ENCODE data around the gene RPN1. TPM values are rescaled to one million over a fixed set of nuclear protein-coding genes. Genes with fewer than 3 reads are reported as not detected.

RPN1 gene
- total RNA-seq, 2 donors from 2014 or later, result 155 to 179 TPM

DNA sequence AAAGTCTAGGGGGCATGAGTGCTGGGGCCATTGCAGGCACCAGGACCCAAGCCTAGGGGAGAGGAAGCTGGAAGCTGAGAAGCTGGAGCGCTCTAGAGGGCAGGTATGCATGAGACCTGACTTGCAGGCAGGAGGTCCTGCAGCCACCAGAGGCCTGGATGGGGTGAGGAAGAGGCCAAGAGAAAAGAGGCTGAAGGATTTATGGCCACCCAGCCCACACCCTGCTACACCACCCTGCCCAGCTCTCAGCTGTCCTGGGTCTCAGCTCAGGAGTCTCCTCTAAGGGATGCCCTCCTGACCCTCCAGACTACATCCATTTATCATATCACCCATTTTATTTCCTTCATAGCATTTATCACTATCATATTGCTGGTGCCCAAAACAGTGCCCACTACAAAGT is 36.5 kb downstream of the RPN1 start:
- DNase-seq, result no peak
- H3K27ac Mint-ChIP-seq, result no peak overlapping the region
- no peak overlapping the region for H3K4me3 Mint-ChIP-seq
- H3K27me3 Mint-ChIP-seq (ENCODE audit: low read depth), result no peaks in the 10 kb centered on the region
- H3K36me3 Mint-ChIP-seq (ENCODE audit: insufficient read depth in 2 of 2), result peaks cover 12% of the 10 kb centered on the region in 2 donors
- no peak for ATAC-seq (replicated peaks in 1 of 2)
- H3K4me1 Mint-ChIP-seq (ENCODE audit: low read depth), result peaks cover 18% of the 10 kb centered on the region
- H3K9me3 Mint-ChIP-seq, result no peaks in the 10 kb centered on the region

DNA sequence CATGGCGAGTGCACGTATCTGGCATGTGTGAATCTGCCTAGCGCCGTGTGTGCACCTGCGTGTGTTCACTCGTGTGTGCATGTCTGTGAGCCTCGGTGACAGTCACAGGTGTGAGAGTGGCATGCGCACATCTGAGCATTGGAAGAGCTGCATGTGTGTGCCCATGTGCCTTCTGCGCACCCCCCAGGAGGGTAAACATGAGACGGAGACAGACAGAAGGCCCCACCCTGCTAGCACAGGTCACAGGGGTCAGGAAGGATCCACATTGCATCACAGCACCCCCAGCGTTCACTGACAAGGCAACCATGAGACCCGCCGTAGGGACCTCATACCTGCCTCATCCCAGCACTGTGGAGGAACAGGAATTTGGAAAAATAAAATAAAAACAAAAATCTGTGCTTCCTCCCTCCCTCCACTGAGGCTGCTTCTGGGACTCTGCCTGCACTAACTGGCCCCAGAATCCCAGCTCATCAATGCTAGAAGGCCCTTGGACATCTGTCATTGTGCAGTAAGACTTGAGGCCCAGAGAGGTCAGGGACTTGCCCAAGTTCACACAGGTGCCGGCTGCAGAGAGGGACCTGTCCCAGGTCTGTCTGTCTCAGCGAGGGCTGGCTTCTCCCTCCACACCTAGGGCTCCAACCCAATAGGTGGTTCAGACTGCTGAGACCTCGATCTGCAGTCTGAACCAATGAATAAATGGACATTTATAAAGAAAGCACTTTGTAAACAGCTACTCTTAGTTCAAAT is 37.4 kb downstream of the RPN1 start:
- peaks cover 3 to 4% of the 10 kb centered on the region in 2 donors for H3K36me3 Mint-ChIP-seq (ENCODE audit: insufficient read depth in 2 of 2)
- H3K27ac Mint-ChIP-seq, result no peak overlapping the region
- H3K4me3 Mint-ChIP-seq, result no peak overlapping the region
- peaks cover 10% of the 10 kb centered on the region for H3K4me1 Mint-ChIP-seq (ENCODE audit: low read depth)
- ATAC-seq (replicated peaks in 1 of 2), result no peak
- no peaks in the 10 kb centered on the region for H3K27me3 Mint-ChIP-seq (ENCODE audit: low read depth)
- DNase-seq, result no peak
- no peaks in the 10 kb centered on the region for H3K9me3 Mint-ChIP-seq

DNA sequence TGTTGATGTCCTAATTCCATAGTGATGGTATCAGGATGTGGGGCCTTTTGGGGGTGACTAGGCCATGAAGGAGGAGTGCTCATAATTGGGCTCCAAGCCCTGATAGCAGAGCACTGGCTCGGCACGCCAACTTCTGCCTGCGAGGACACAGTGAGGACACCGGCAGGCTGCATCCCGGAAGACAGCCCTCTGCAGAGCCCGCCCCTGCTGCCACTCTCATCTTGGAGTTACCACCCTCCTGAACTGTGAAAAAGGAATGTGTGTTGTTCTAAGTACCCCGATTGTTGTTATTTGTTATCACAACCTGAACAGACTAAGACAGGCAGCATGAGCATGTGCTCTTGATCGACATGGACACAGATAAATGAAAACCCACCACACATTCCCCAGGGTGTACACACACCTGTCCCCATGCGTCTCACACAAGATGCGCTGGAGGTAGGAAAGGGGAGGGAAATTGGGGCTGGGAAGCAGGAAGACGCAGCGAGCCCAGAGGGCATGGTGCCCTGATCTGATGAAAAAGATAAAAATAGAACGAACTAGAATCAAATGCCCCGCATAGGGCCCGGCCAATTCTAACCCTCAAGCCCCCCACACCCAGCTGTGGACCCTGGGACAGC is 40.1 kb downstream of the RPN1 start:
- Mint-ChIP-seq H3K27me3 (ENCODE audit: low read depth) (peaks cover 8% of the 10 kb centered on the region), H3K9me3 (no peaks in the 10 kb centered on the region), H3K36me3 (ENCODE audit: insufficient read depth in 2 of 2) (no peaks in the 10 kb centered on the region), H3K4me3 (no peak overlapping the region), H3K4me1 (ENCODE audit: low read depth) (no peaks in the 10 kb centered on the region), H3K27ac (no peak overlapping the region)
- no peak for DNase-seq
- no peak for ATAC-seq (replicated peaks in 1 of 2)

DNA sequence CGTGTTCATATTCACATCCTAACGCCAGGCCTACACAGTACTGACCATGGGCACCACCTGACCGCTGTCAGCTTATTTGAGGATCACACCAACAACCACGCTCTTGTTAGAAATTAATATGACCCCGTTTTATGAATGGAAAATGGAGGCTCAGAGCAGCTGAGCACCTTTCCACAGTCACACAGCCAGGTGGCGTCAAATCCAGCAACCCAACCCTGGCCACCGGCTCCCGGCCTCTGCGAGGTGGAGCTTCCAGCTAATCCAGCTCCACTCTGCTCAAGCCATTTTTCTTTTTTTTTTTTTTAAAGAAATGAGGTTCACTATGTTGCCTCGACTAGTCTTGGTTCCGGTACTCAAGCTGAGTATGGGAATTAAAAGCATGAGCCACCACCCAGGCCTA is 41.3 kb downstream of the RPN1 start:
- H3K9me3 Mint-ChIP-seq, result no peaks in the 10 kb centered on the region
- no peaks in the 10 kb centered on the region for H3K4me1 Mint-ChIP-seq (ENCODE audit: low read depth)
- no peaks in the 10 kb centered on the region for H3K36me3 Mint-ChIP-seq (ENCODE audit: insufficient read depth in 2 of 2)
- no peak overlapping the region for H3K4me3 Mint-ChIP-seq
- H3K27ac Mint-ChIP-seq, result no peak overlapping the region
- ATAC-seq (replicated peaks in 1 of 2) (no peak), DNase-seq (no peak)
- peaks cover 8% of the 10 kb centered on the region for H3K27me3 Mint-ChIP-seq (ENCODE audit: low read depth)

DNA sequence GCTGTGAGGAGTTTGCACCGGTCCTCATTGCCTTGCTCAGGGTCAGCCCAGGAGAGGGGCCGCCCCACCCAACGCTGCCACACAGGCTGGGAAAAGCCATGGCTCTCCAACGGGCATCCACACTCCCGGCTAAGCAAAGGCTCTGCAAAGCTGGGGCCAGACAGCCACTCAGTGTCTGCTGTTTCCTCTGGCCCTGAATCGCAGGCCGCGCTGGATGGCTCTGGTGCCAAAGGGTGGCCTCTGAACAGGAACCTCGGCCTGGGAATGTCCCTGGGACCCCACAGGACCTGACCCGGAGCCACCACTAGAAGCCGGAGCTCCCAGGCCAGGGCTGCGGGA is 42.9 kb downstream of the RPN1 start:
- Mint-ChIP-seq H3K27ac (no peak overlapping the region), H3K36me3 (ENCODE audit: insufficient read depth in 2 of 2) (no peaks in the 10 kb centered on the region), H3K4me3 (no peak overlapping the region), H3K27me3 (ENCODE audit: low read depth) (peaks cover 8% of the 10 kb centered on the region), H3K9me3 (no peaks in the 10 kb centered on the region), H3K4me1 (ENCODE audit: low read depth) (no peaks in the 10 kb centered on the region)
- ATAC-seq (replicated peaks in 1 of 2) (no peak), DNase-seq (no peak)

DNA sequence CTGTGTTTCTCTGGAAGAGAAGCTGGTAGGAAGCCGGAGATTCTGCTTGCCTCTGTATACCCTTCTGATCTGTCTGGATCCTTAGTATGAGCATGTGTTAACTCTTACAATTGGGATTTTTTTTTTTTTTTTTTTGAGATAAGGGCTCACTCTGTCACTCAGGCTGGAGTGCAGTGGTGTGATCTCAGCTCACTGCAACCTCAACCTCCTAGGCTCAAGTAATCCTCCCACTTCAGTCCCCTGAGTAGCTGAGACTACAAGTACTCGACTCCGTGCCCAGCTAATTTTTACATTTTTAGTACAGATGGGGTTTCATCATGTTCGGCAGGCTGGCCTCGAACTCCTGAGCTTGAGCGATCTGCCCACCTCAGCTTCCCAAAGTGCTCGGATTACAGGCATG is 44.5 kb downstream of the RPN1 start:
- DNase-seq, result no peak
- no peak for ATAC-seq (replicated peaks in 1 of 2)
- Mint-ChIP-seq H3K36me3 (ENCODE audit: insufficient read depth in 2 of 2) (no peaks in the 10 kb centered on the region), H3K27me3 (ENCODE audit: low read depth) (peaks cover 8% of the 10 kb centered on the region), H3K4me1 (ENCODE audit: low read depth) (no peaks in the 10 kb centered on the region), H3K4me3 (no peak overlapping the region), H3K9me3 (no peaks in the 10 kb centered on the region), H3K27ac (no peak overlapping the region)

DNA sequence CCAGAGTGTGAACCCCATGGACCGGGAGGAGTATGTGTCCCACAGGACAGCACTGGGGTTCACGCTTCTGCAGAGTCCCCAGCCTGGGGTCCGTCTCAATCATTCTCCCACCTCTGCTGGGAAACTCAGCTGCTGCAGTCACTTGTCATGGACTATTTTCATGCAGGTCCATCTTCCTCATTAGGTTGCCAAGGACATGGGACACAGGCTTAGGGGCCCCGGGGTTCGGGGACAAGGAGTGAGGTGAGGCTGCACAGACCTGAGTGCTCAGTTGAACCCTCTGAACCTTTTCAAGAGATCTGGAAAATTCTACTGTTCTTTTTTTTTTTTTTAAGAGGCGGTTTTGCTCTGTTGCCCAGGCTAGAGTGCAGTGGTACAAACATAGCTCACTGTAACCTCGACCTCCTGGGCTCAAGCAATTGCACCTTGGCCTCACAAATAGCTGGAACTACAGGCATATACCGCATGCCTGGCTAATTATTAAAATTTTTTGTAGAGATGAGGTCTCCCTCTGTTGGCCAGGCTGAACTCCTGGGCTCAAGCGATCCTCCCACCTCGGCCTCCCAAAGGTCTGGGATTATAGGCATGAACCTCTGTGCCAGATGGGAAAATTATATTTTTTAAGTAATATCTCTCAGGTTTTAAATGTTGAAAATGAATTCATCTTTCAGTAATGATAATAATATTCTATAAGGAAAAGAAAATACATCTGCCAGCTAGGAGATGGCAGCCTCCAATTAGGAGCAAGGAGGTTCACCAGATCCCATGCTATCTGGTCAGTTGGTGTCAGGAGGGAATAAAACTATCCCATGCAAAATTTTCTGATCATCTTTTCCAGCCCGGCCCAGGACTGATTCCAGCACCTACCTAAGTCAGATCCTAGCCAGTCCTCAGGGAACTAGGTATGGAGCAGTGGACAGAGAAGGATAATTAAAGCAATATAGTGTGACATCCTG is 45.2 kb downstream of the RPN1 start:
- Mint-ChIP-seq H3K4me1 (ENCODE audit: low read depth) (no peaks in the 10 kb centered on the region), H3K9me3 (no peaks in the 10 kb centered on the region), H3K27ac (no peak overlapping the region), H3K27me3 (ENCODE audit: low read depth) (peaks cover 8% of the 10 kb centered on the region), H3K36me3 (ENCODE audit: insufficient read depth in 2 of 2) (no peaks in the 10 kb centered on the region), H3K4me3 (no peak overlapping the region)
- ATAC-seq (replicated peaks in 1 of 2), result no peak
- no peak for DNase-seq

DNA sequence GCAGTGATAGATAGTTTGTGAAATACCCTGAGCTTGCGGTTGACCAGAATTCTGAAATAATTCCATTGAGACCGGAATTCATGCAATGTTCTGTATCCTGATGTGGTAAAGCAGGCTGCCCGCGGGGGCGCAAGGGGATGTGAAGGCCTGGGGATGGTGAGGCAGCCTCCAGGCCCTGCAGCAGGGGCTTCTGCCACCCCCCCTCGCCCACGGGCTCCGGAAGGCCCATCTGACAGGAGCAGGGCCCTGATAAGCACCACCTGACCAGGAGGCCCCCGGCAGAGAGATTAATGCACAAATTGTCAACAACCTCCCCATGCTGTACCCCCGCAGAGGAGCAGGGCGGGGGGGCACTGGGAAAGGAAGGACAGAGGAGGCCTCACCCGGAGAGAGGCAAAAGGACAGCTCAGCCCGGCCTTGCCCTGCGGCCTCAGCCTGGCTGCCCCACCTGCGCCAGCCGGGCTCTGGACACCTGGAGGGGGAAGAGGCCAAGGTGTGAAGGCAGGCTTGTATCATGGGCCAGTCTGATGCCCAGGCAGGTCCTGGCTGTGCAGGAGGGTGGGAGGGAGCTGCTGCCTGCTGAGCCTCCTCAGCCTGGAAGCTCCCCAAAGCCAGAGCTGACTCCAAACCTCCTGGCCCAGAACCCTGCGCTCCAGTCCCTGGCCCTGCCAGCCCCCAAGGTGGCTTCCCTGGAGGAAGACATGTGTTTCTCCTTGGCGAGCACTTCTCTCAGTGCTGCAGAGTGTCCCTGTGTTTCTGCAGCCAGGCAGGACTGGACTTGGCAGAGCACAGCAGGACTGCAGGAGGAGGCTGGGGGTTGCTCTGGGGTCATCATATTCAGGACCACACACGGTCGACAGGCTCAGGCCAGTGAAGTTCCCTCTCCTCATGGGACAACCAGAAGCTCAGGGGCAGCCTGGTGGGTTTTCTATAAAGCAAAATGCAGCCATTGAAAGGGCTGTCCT is 46.5 kb downstream of the RPN1 start:
- ATAC-seq (replicated peaks in 1 of 2), result no peak
- H3K9me3 Mint-ChIP-seq, result no peaks in the 10 kb centered on the region
- no peak overlapping the region for H3K27ac Mint-ChIP-seq

DNA sequence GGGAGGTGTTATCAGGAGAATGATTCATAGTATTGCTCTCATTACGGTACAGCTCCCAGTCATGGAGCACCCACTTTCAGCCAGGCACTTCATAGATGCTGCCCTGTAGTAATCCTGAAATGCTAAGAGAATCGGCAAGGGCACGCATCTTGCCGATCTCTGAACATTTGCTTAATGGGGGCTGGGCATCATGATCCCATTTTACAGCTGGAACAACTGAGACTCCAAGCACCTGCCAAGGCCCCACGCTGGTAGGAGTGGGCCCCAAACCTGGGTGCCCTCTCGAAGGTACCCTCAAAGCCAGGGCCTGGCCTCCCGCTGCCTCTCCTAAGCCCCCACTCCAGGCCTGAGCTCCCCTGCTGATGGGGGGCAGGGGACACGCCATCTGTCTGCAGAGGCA is 47.3 kb downstream of the RPN1 start:
- DNase-seq, result no peak
- H3K4me1 Mint-ChIP-seq (ENCODE audit: low read depth), result no peaks in the 10 kb centered on the region
- H3K9me3 Mint-ChIP-seq, result no peaks in the 10 kb centered on the region
- no peaks in the 10 kb centered on the region for H3K36me3 Mint-ChIP-seq (ENCODE audit: insufficient read depth in 2 of 2)
- H3K4me3 Mint-ChIP-seq, result no peak overlapping the region
- ATAC-seq (replicated peaks in 1 of 2), result no peak
- H3K27me3 Mint-ChIP-seq (ENCODE audit: low read depth), result peaks cover 8% of the 10 kb centered on the region
- H3K27ac Mint-ChIP-seq, result no peak overlapping the region

More for the DNA sequence above, 46.5 kb downstream of the RPN1 start:
- no peak for DNase-seq
- H3K27me3 Mint-ChIP-seq (ENCODE audit: low read depth), result peaks cover 8% of the 10 kb centered on the region
- H3K4me1 Mint-ChIP-seq (ENCODE audit: low read depth), result no peaks in the 10 kb centered on the region
- no peaks in the 10 kb centered on the region for H3K36me3 Mint-ChIP-seq (ENCODE audit: insufficient read depth in 2 of 2)
- no peak overlapping the region for H3K4me3 Mint-ChIP-seq

DNA sequence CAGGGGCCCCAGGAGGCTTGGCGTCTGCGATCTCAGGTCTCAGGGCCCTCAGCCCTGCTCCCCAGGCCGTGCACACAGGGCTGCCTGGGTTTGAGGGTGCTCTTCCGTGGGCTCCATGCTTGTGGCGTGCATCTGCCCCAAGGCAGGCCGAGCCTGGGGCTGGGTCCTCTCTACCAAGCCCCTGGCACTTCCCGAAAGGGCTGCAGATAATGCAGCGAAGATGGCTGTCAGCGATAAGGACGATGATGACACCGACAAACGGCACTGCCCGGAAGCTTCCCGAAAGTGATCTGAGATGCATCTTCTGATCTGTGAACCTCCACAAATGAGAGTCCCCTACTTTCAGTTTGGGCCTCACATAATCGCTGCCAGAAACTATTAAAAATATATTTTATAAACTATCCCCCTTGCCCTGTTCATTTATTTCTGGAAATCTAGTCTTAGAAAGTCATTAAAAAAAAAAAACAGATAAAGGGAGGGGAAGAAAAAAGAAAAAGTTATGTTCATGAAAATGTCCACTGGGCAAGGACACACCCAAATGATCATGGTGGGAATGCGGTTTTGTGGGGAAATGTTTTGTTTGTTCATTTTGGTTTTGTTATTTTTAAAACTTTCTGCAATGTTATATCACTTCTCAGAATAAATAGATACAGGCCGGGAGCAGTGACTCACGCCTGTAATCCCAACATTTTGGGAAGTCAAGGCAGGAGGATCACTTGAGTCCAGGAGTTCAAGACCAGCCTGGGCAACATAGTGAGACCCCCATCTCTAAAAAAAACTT is 51.5 kb downstream of the RPN1 start:
- DNase-seq (no peak), ATAC-seq (replicated peaks in 1 of 2) (no peak)
- no peak overlapping the region for H3K4me3 Mint-ChIP-seq
- no peaks in the 10 kb centered on the region for H3K36me3 Mint-ChIP-seq (ENCODE audit: insufficient read depth in 2 of 2)
- no peak overlapping the region for H3K27ac Mint-ChIP-seq
- H3K27me3 Mint-ChIP-seq (ENCODE audit: low read depth), result no peaks in the 10 kb centered on the region
- H3K4me1 Mint-ChIP-seq (ENCODE audit: low read depth), result peaks cover 4% of the 10 kb centered on the region
- H3K9me3 Mint-ChIP-seq, result no peaks in the 10 kb centered on the region

DNA sequence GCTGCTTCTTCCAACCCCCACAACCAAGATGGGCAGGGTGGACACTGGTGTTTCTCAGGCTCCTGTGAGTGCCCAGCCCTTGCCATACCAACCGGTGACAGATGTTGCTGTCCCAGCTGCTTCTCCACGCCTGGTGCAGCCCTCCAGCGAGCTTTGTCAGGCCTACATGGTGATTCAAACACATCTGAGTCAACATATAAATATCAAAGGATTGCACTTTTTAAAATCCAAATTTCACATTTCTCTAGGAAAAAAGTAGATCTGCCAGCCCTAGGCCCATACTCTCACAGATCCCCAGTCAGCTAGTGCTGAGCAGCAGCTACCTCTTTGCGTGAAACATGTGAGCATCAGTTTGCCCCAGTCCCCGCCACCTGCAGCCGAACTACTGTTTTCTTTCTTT is 52.7 kb downstream of the RPN1 start:
- Mint-ChIP-seq H3K36me3 (ENCODE audit: insufficient read depth in 2 of 2) (no peaks in the 10 kb centered on the region), H3K4me3 (no peak overlapping the region), H3K27me3 (ENCODE audit: low read depth) (no peaks in the 10 kb centered on the region), H3K27ac (no peak overlapping the region), H3K4me1 (ENCODE audit: low read depth) (peaks cover 4% of the 10 kb centered on the region), H3K9me3 (no peaks in the 10 kb centered on the region)
- ATAC-seq (replicated peaks in 1 of 2), result no peak
- DNase-seq, result no peak

DNA sequence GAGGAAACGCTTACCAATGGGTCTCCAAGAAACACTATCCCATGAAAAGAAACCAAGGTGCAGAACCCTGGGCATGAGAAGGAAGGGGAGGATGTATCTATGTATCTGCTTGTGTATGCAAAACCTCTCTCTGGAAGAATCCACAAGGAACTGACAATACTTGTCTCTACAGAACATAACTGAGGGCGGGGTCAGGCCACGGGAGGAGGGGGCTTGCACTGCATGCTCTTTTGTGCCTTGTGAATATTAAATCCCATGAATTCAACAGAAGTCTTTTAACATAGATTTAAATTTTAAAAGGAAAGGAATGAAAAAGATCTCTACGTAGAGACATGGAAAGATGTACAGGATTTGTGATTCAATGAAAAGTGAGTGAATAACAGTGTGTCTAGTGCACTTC is 57.8 kb downstream of the RPN1 start:
- no peaks in the 10 kb centered on the region for H3K27me3 Mint-ChIP-seq (ENCODE audit: low read depth)
- H3K27ac Mint-ChIP-seq, result no peak overlapping the region
- no peak for ATAC-seq (replicated peaks in 1 of 2)
- no peak overlapping the region for H3K4me3 Mint-ChIP-seq
- DNase-seq, result no peak
- peaks cover 2 to 3% of the 10 kb centered on the region in 2 donors for H3K36me3 Mint-ChIP-seq (ENCODE audit: insufficient read depth in 2 of 2)
- H3K4me1 Mint-ChIP-seq (ENCODE audit: low read depth), result peaks cover 22% of the 10 kb centered on the region
- H3K9me3 Mint-ChIP-seq, result peaks cover 0 to 4% of the 10 kb centered on the region in 2 donors
